ENCODE measurements around the gene ABHD14A.

Gene ABHD14A

GRCh38 chr3:51943451-51944391 is 31.1 kb upstream of the ABHD14A start:
- no peak for TF ChIP-seq GABPA (IDR thresholded peaks at IDR 0.05; ENCODE audit: low read depth)
- TF ChIP-seq REST (IDR thresholded peaks at IDR 0.05; ENCODE audit: insufficient replicate concordance, low read depth), result no peak
- TF ChIP-seq SPI1 (IDR thresholded peaks at IDR 0.05; ENCODE audit: borderline replicate concordance, low read depth), result no peak
- no peak for TF ChIP-seq POLR2AphosphoS5 (IDR thresholded peaks at IDR 0.05; ENCODE audit: low read depth)
- TF ChIP-seq CTCF (IDR thresholded peaks at IDR 0.05; ENCODE audit: insufficient read depth, low read length), result no peak

GRCh38 chr3:51944451-51945021 is 30.3 kb upstream of the ABHD14A start:
- no peak for TF ChIP-seq POLR2AphosphoS5 (IDR thresholded peaks at IDR 0.05; ENCODE audit: low read depth)
- no peak for TF ChIP-seq CTCF (IDR thresholded peaks at IDR 0.05; ENCODE audit: insufficient read depth, low read length)
- TF ChIP-seq GABPA (IDR thresholded peaks at IDR 0.05; ENCODE audit: low read depth), result no peak
- TF ChIP-seq REST (IDR thresholded peaks at IDR 0.05; ENCODE audit: insufficient replicate concordance, low read depth), result no peak
- no peak for TF ChIP-seq SPI1 (IDR thresholded peaks at IDR 0.05; ENCODE audit: borderline replicate concordance, low read depth)
- no peak overlapping the region for H3K27ac ChIP-seq (replicated peaks)
- H3K4me3 ChIP-seq (replicated peaks; ENCODE audit: insufficient read depth, low read length), result no peak overlapping the region
- DNase-seq (ENCODE audit: low read depth in 1 of 2, low spot score in 1 of 2), result no peak
- H3K27me3 ChIP-seq (ENCODE audit: insufficient read depth, poor library complexity, severe bottlenecking), result no peaks in the 10 kb centered on the region

More at GRCh38 chr3:51943451-51944391, 31.1 kb upstream of the ABHD14A start:
- Histone ChIP-seq H3K27me3 (ENCODE audit: insufficient read depth, poor library complexity, severe bottlenecking) (no peaks in the 10 kb centered on the region), H3K27ac (replicated peaks) (no peak overlapping the region), H3K4me3 (replicated peaks; ENCODE audit: insufficient read depth, low read length) (no peak overlapping the region)
- no peak for DNase-seq (ENCODE audit: low read depth in 1 of 2, low spot score in 1 of 2)

- TF ChIP-seq CTCF (IDR thresholded peaks at IDR 0.05; ENCODE audit: insufficient read depth, low read length) (no peak), REST (IDR thresholded peaks at IDR 0.05; ENCODE audit: insufficient replicate concordance, low read depth) (no peak), SPI1 (IDR thresholded peaks at IDR 0.05; ENCODE audit: borderline replicate concordance, low read depth) (no peak), POLR2AphosphoS5 (IDR thresholded peaks at IDR 0.05; ENCODE audit: low read depth) (no peak), GABPA (IDR thresholded peaks at IDR 0.05; ENCODE audit: low read depth) (no peak)
- no peak for DNase-seq (ENCODE audit: low read depth in 1 of 2, low spot score in 1 of 2)
- Histone ChIP-seq H3K27ac (replicated peaks) (no peak overlapping the region), H3K27me3 (ENCODE audit: insufficient read depth, poor library complexity, severe bottlenecking) (no peaks in the 10 kb centered on the region), H3K4me3 (replicated peaks; ENCODE audit: insufficient read depth, low read length) (no peak overlapping the region)
These were observed 29.6 kb upstream of the ABHD14A start for GRCh38 chr3:51945031-51945840.

Data from HL-60 (cell line).